ENCODE results near the gene DLG5.

DNA sequence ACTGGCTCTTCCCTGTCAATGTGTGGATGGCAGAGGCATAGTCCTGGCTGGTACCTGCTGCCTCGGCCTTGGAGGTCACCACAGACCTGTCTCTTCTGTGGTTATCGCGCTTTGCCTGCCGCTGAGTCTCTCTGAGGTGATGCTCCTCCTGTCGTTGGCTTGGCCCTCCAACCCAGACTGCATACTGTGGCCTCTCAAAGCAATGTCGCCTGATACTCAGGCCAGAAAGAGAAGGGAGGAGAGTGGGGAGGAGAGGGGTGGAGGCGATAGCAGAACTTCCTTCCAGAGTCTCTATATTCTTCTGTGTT is 155.7 kb downstream of the DLG5 start:
- TF ChIP-seq ZNF274 (IDR thresholded peaks at IDR 0.05; ENCODE audit: low read depth, low read length), result no peak
- no peak for TF ChIP-seq YY1 (IDR thresholded peaks at IDR 0.05; ENCODE audit: insufficient read depth, insufficient read length)
